H1 (cell line): ENCODE data around the gene TRABD2B. TPM values are rescaled to one million over a fixed set of nuclear protein-coding genes. Genes with fewer than 3 reads are reported as not detected.

Experiments used
- CTCF ChIA-PET: fragments of 300-600 bp; sonication (Branson Sonifier 250); formaldehyde crosslinking; loops from one replicate; lab custom pipeline; 2021; ENCODE audit not compliant: partially characterized antibody; lab: Charles Lee
- POLR2A ChIA-PET: fragments of 300-600 bp; sonication (Branson Sonifier 250); formaldehyde crosslinking; loops from one replicate; lab custom pipeline; 2021; ENCODE audit warnings: inconsistent platforms; ENCODE audit not compliant: partially characterized antibody; lab: Charles Lee
- DNase-seq, 2 experiments: peaks; one replicate each; pipeline versions ENCODE4 v3.0.0 to v3.0.0-alpha.2; 2010 to 2022; ENCODE audit warnings: low spot score in 2 of 2, low read depth in 1 of 2, mixed read lengths in 1 of 2
- FAIRE-seq: peaks from 2 replicates; lab custom pipeline; 2011; peaks lifted over from hg19 to GRCh38; lab: Jason Lieb, UNC
- H2AFZ ChIP-seq: 2 replicates; pipeline ENCODE4 v1.8.1; 2012; ENCODE audit warnings: low read length, inconsistent platforms
- H2AK5ac ChIP-seq: 2 replicates; pipeline ENCODE4 v1.6.1; 2013; ENCODE audit warnings: low read depth, low read length
- H2BK120ac ChIP-seq: replicated peaks from 2 replicates; pipeline ENCODE3; 2013; ENCODE audit warnings: low read depth, low read length, inconsistent platforms
- H2BK12ac ChIP-seq: 2 replicates; pipeline ENCODE4 v1.6.1; 2013; ENCODE audit warnings: low read depth, low read length
- H2BK15ac ChIP-seq: 2 replicates; pipeline ENCODE4 v1.6.1; 2013; ENCODE audit warnings: low read length
- H2BK20ac ChIP-seq: 2 replicates; pipeline ENCODE4 v1.6.1; 2013; ENCODE audit warnings: low read length
- H2BK5ac ChIP-seq: 2 replicates; pipeline ENCODE4 v1.6.1; 2013; ENCODE audit warnings: low read depth, low read length
- H3K14ac ChIP-seq: 2 replicates; pipeline ENCODE4 v1.6.1; 2013; ENCODE audit warnings: inconsistent platforms; ENCODE audit not compliant: insufficient read length
- H3K18ac ChIP-seq: 2 replicates; pipeline ENCODE4 v1.6.1; 2013; ENCODE audit warnings: low read length; ENCODE audit errors: extremely low read depth
- H3K23ac ChIP-seq: 2 replicates; pipeline ENCODE4 v1.6.1; 2013; ENCODE audit warnings: inconsistent platforms; ENCODE audit not compliant: insufficient read length
- H3K23me2 ChIP-seq: 2 replicates; pipeline ENCODE4 v1.6.1; 2013; ENCODE audit warnings: low read depth, low read length
- H3K27ac ChIP-seq: 2 replicates; pipeline ENCODE4 v1.6.1; 2011; ENCODE audit warnings: low read depth, low read length, inconsistent platforms
- H3K27me3 ChIP-seq, 4 experiments: replicated peaks in 1 of 4; 1 replicate in 1 of 4; 2 replicates in 3 of 4; pipeline versions ENCODE4 v1.6.1 to v1.8.1; 2011 to 2013; ENCODE audit warnings: low read length in 3 of 4, mild to moderate bottlenecking in 3 of 4, inconsistent platforms in 2 of 4, mixed read lengths in 2 of 4, moderate library complexity in 1 of 4; ENCODE audit not compliant: control insufficient read depth in 3 of 4, insufficient read depth in 3 of 4; ENCODE audit errors: extremely low read depth in 1 of 4
- H3K36me3 ChIP-seq, 4 experiments: 2 replicates each; pipeline versions ENCODE4 v1.6.1 to v1.8.1; 2011 to 2013; ENCODE audit warnings: mild to moderate bottlenecking in 4 of 4, low read length in 3 of 4, moderate library complexity in 2 of 4, control low read depth in 1 of 4, inconsistent platforms in 1 of 4; ENCODE audit not compliant: insufficient read depth in 4 of 4, control insufficient read depth in 2 of 4
- H3K4ac ChIP-seq: replicated peaks from 2 replicates; pipeline ENCODE3; 2013; ENCODE audit warnings: low read length, low read depth, mixed read lengths, inconsistent platforms; ENCODE audit not compliant: insufficient read length
- H3K4me1 ChIP-seq, 4 experiments: replicated peaks in 1 of 4; 1 replicate in 1 of 4; 2 replicates in 3 of 4; pipeline versions ENCODE4 v1.6.1 to v1.8.1; 2011 to 2013; ENCODE audit warnings: low read length in 3 of 4, inconsistent platforms in 2 of 4, mixed read lengths in 1 of 4; ENCODE audit not compliant: insufficient read depth in 4 of 4, control insufficient read depth in 3 of 4
- H3K4me2 ChIP-seq, 2 experiments: 2 replicates each; pipeline versions ENCODE4 v1.6.1 to v1.8.1; 2011 to 2013; ENCODE audit warnings: low read depth in 2 of 2, low read length in 2 of 2, control low read depth in 1 of 2, inconsistent platforms in 1 of 2, mild to moderate bottlenecking in 1 of 2; ENCODE audit not compliant: insufficient read depth in 1 of 2
- H3K4me3 ChIP-seq, 4 experiments: fragments of 200-600, 300-600 bp in 1 of 4; sonication (generic), shearing (Covaris generic), sonication (Bioruptor Twin) in 1 of 4; 2 replicates each; pipeline versions ENCODE4 v1.5.1 to v1.8.1; 2011 to 2016; ENCODE audit warnings: low read length in 4 of 4, low read depth in 3 of 4, control low read depth in 2 of 4, inconsistent platforms in 2 of 4, mild to moderate bottlenecking in 2 of 4, mixed read lengths in 1 of 4, moderate library complexity in 1 of 4; ENCODE audit not compliant: insufficient read depth in 2 of 4; ENCODE audit errors: extremely low read depth in 1 of 4
- H3K56ac ChIP-seq: replicated peaks from 2 replicates; pipeline ENCODE3; 2013; ENCODE audit warnings: low read depth, mild to moderate bottlenecking, mixed read lengths, low read length, inconsistent platforms; ENCODE audit not compliant: insufficient read length
- H3K79me1 ChIP-seq: 2 replicates; pipeline ENCODE4 v1.6.1; 2013; ENCODE audit warnings: low read depth, low read length, control low read depth
- H3K79me2 ChIP-seq, 2 experiments: 2 replicates each; pipeline versions ENCODE4 v1.6.1 to v1.8.1; 2012 to 2013; ENCODE audit warnings: low read length in 2 of 2, mild to moderate bottlenecking in 2 of 2, inconsistent platforms in 1 of 2; ENCODE audit not compliant: insufficient read depth in 2 of 2, control insufficient read depth in 1 of 2
- H3K9ac ChIP-seq, 4 experiments: replicated peaks in 1 of 4; 1 replicate in 1 of 4; 2 replicates in 3 of 4; pipeline versions ENCODE4 v1.6.1 to v1.8.1; 2011 to 2013; ENCODE audit warnings: low read depth in 3 of 4, low read length in 3 of 4, control low read depth in 2 of 4, mild to moderate bottlenecking in 2 of 4, moderate library complexity in 2 of 4, inconsistent platforms in 1 of 4; ENCODE audit errors: extremely low read depth in 1 of 4
- H3K9me3 ChIP-seq, 2 experiments: 2 replicates each; pipeline versions ENCODE4 v1.6.1 to v1.8.1; 2012 to 2013; ENCODE audit warnings: mild to moderate bottlenecking in 2 of 2, moderate library complexity in 2 of 2, control low read depth in 1 of 2, inconsistent platforms in 1 of 2, low read depth in 1 of 2, low read length in 1 of 2, mixed read lengths in 1 of 2; ENCODE audit not compliant: insufficient read depth in 2 of 2
- H4K20me1 ChIP-seq, 2 experiments: replicated peaks in 1 of 2; 2 replicates each; pipeline versions ENCODE3 to v1.8.1; 2011 to 2013; ENCODE audit warnings: inconsistent platforms in 2 of 2, low read length in 2 of 2, mild to moderate bottlenecking in 1 of 2; ENCODE audit not compliant: insufficient read depth in 2 of 2, control insufficient read depth in 1 of 2
- H4K5ac ChIP-seq: 2 replicates; pipeline ENCODE4 v1.6.1; 2013; ENCODE audit warnings: low read length, low read depth, mixed read lengths, inconsistent platforms; ENCODE audit not compliant: insufficient read length
- H4K8ac ChIP-seq: 2 replicates; pipeline ENCODE4 v1.8.0; 2013; ENCODE audit warnings: mild to moderate bottlenecking, moderate library complexity, low read length, inconsistent platforms; ENCODE audit not compliant: insufficient read depth; ENCODE audit errors: extremely low read depth
- H4K91ac ChIP-seq: replicated peaks from 2 replicates; pipeline ENCODE3; 2013; ENCODE audit warnings: low read length, mixed read lengths, inconsistent platforms; ENCODE audit not compliant: insufficient read length
- BRCA1 ChIP-seq: IDR thresholded peaks from 2 replicates; pipeline ENCODE4 v1.6.1; 2012; ENCODE audit warnings: low read depth, low read length, improper control_type of control experiment
- CBX5 ChIP-seq: fragments of 300-800, 300-1000 bp; sonication (generic); IDR thresholded peaks from 2 replicates; pipeline ENCODE4 v1.7.1; 2016; ENCODE audit warnings: antibody characterized with exemption, low read length, low read depth
- CHD1 ChIP-seq: IDR thresholded peaks from 2 replicates; pipeline ENCODE4 v1.6.1; 2012; ENCODE audit warnings: low read depth, low read length, improper control_type of control experiment
- EP300 ChIP-seq, 2 experiments: IDR thresholded peaks; 1 replicate in 1 of 2; 2 replicates in 1 of 2; pipeline ENCODE4 v1.6.1; 2011 to 2012; ENCODE audit warnings: low read depth in 2 of 2, low read length in 2 of 2, mild to moderate bottlenecking in 2 of 2, borderline replicate concordance in 1 of 2, inconsistent platforms in 1 of 2, moderate library complexity in 1 of 2
- JUN ChIP-seq: IDR thresholded peaks from 2 replicates; pipeline ENCODE4 v1.6.1; 2011; ENCODE audit warnings: low read depth, mild to moderate bottlenecking, improper control_type of control experiment, low read length
- NANOG ChIP-seq: IDR thresholded peaks from 2 replicates; pipeline ENCODE4 v1.6.1; 2011; ENCODE audit warnings: low read length, low read depth, mild to moderate bottlenecking, inconsistent platforms; ENCODE audit not compliant: insufficient read depth, poor library complexity, severe bottlenecking
- NRF1 ChIP-seq: IDR thresholded peaks from 2 replicates; pipeline ENCODE4 v1.6.1; 2011; ENCODE audit warnings: mild to moderate bottlenecking, low read depth, low read length, improper control_type of control experiment
- POLR2A ChIP-seq, 2 experiments: IDR thresholded peaks; 1 replicate in 1 of 2; 2 replicates in 1 of 2; pipeline ENCODE4 v1.6.1; 2011; ENCODE audit warnings: low read depth in 2 of 2, low read length in 2 of 2, mild to moderate bottlenecking in 2 of 2; ENCODE audit errors: control extremely low read depth in 1 of 2
- SAP30 ChIP-seq: fragments of 300-600 bp; sonication (generic); IDR thresholded peaks from 2 replicates; pipeline ENCODE4 v1.7.1; 2012; ENCODE audit warnings: low read length, moderate library complexity, mild to moderate bottlenecking, inconsistent platforms; ENCODE audit not compliant: insufficient read depth, insufficient replicate concordance
- SP1 ChIP-seq: IDR thresholded peaks from 2 replicates; pipeline ENCODE4 v1.6.1; 2011; ENCODE audit warnings: low read depth, low read length
- SUZ12 ChIP-seq: fragments of 200-600 bp; sonication (generic); IDR thresholded peaks from 2 replicates; pipeline ENCODE4 v1.6.1; 2012; ENCODE audit warnings: mild to moderate bottlenecking, inconsistent platforms, low read length, moderate library complexity, mixed read lengths
- polyA plus RNA-seq, 7 experiments: library from polyadenylated mRNA; depleted of rRNA in 3 of 7; stranded (reverse) in 5 of 7; unstranded in 2 of 7; fragments of >200 nt in 5 of 7; fragments of 200-250 nt in 2 of 7; gene quantifications; 1 replicate in 5 of 7; 2 replicates in 1 of 7; 4 replicates in 1 of 7; pipeline versions ENCODE4 v1.2.1 to v1.2.3, GENCODE V29; 2011 to 2013; ENCODE audit warnings: missing spikeins in 2 of 7, mixed read lengths in 2 of 7
- total RNA-seq: library from RNA; stranded (reverse); fragmentation: NEBNext Ultra II Directional; extraction: Animal tissue kit (Norgen Biotek cat#: 25700); gene quantifications from 2 replicates; pipeline ENCODE4 v1.2.1, GENCODE V29; 2021
- TF ChIP-seq, protein P1 (sequence below): IDR thresholded peaks from 2 replicates; pipeline ENCODE4 v1.6.1; 2012; ENCODE audit warnings: inconsistent platforms
- TF ChIP-seq, protein P2 (sequence below): IDR thresholded peaks from 2 replicates; pipeline ENCODE4 v1.6.1; 2012; ENCODE audit warnings: inconsistent platforms
- TF ChIP-seq, protein P3 (sequence below): IDR thresholded peaks from 2 replicates; pipeline ENCODE4 v1.6.1; 2011; ENCODE audit warnings: low read depth, mild to moderate bottlenecking, low read length; ENCODE audit not compliant: insufficient read depth

The TRABD2B gene
- total and polyA plus RNA-seq, 2 of the 8 experiments (the other 6 are each of a cell fraction or from before 2014, with no cell fraction given): 0.95 to 3.4 TPM

DNA sequence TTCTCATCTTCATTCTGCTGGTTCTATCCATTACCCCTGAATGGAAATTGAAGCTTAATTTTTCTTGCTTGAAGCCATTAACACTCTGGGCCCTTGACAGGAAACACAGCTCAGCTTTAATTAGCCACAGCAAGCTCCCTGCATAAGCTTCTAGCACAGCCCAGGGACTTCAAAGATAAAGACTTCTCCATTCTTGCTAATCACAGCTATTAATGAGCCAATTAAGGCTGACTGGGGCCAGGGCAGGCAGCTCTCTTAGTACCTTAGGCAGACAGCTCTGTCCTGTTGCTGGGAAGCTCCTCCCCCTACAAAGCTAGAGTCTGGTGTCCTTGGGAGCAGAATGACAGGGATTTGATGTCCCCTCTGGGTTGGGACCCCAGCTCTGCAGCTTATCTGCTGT is 27.9 kb upstream of the TRABD2B start:
- no peaks in the 10 kb centered on the region for H3K36me3 ChIP-seq
- H2BK120ac ChIP-seq: no peak overlapping the region
- H2AK5ac ChIP-seq: no peak overlapping the region
- H3K4me1 ChIP-seq: peaks cover 0 to 10% (median 5%) of the 10 kb centered on the region in 4 experiments; a peak in 4 of 7 replicates
- H3K27ac ChIP-seq: no peak overlapping the region
- no peaks in the 10 kb centered on the region; a peak in 1 of 4 replicates for H3K9me3 ChIP-seq
- no peak overlapping the region for H3K14ac ChIP-seq
- no peak overlapping the region for H2BK5ac ChIP-seq
- no peak overlapping the region for H3K4me3 ChIP-seq
- H3K4ac ChIP-seq: no peak overlapping the region
- H4K91ac ChIP-seq: no peak overlapping the region
- no peaks in the 10 kb centered on the region for H3K23me2 ChIP-seq
- H3K79me1 ChIP-seq: no peaks in the 10 kb centered on the region
- no peak overlapping the region for H4K5ac ChIP-seq
- no peak for DNase-seq
- no peak overlapping the region for H2BK12ac ChIP-seq
- no peak overlapping the region for H3K56ac ChIP-seq
- no peaks in the 10 kb centered on the region for H3K27me3 ChIP-seq
- no peak overlapping the region for H4K8ac ChIP-seq
- no peak for FAIRE-seq
- no peak overlapping the region for H3K4me2 ChIP-seq
- no peak overlapping the region for H2BK20ac ChIP-seq
- H2AFZ ChIP-seq: no peak overlapping the region
- H3K9ac ChIP-seq: no peak overlapping the region
- H3K18ac ChIP-seq: no peak overlapping the region
- no peaks in the 10 kb centered on the region for H4K20me1 ChIP-seq
- ChIA-PET CTCF (interaction anchor here (0.8 to 3.3 kb wide), 10 partner anchors 9 to 37 kb away, joined by 3 to 20 read pairs (median 7); no protein-coding TSS in a partner anchor), POLR2A (no interaction called here)
- no peak overlapping the region for H2BK15ac ChIP-seq
- no peak overlapping the region for H3K23ac ChIP-seq
- no peaks in the 10 kb centered on the region for H3K79me2 ChIP-seq
- TF ChIP-seq SUZ12 (no peak), BRCA1 (no peak), SAP30 (no peak), JUN (no peak), POLR2A (IDR thresholded peaks at IDR 0.05; ENCODE audit: control extremely low read depth in 1 of 2, low read depth in 2 of 2, low read length in 2 of 2) (no peak), CHD1 (no peak), NRF1 (no peak), NANOG (no peak), CBX5 (no peak), SP1 (no peak), EP300 (IDR thresholded peaks at IDR 0.05; ENCODE audit: borderline replicate concordance in 1 of 2, low read depth in 2 of 2, low read length in 2 of 2) (no peak)
- TF ChIP-seq, protein P1, sequence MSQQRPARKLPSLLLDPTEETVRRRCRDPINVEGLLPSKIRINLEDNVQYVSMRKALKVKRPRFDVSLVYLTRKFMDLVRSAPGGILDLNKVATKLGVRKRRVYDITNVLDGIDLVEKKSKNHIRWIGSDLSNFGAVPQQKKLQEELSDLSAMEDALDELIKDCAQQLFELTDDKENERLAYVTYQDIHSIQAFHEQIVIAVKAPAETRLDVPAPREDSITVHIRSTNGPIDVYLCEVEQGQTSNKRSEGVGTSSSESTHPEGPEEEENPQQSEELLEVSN: no peak
- TF ChIP-seq, protein P2, sequence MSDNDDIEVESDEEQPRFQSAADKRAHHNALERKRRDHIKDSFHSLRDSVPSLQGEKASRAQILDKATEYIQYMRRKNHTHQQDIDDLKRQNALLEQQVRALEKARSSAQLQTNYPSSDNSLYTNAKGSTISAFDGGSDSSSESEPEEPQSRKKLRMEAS: no peak
- TF ChIP-seq, protein P3, sequence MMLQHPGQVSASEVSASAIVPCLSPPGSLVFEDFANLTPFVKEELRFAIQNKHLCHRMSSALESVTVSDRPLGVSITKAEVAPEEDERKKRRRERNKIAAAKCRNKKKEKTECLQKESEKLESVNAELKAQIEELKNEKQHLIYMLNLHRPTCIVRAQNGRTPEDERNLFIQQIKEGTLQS: no peak
